GM20000 (cell line): ENCODE results near the gene CXCL13.

Experiments used
- DNase-seq: peaks from one replicate; pipeline ENCODE4 v3.0.0; 2012; ENCODE audit warnings: low spot score
- TF ChIP-seq, protein P1 (sequence below): IDR thresholded peaks from 2 replicates; pipeline ENCODE4 v1.5.1; 2012; ENCODE audit warnings: mild to moderate bottlenecking, control low read depth; ENCODE audit errors: extremely low read depth, missing control alignments

Gene CXCL13

DNA sequence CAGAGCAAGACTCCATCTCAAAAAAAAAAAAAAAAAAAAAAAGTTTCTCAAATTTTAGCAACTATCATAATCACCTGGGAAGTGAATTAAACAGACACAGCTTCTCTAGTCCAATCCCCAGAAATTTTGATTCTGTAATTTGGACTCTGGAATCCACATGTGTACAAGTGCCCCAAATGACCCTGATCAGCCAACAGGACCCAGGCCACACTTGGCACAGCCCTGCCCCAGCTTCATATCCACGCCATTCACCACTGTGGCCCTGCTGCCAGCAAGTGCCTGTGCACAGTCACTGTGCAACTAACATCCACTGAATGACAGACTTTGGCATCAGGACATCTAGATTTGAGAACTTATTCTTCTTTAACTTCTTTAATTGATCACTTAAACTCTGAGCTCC, 14.1 kb upstream of the CXCL13 start:
- DNase-seq, result no peak
- TF ChIP-seq, protein P1, sequence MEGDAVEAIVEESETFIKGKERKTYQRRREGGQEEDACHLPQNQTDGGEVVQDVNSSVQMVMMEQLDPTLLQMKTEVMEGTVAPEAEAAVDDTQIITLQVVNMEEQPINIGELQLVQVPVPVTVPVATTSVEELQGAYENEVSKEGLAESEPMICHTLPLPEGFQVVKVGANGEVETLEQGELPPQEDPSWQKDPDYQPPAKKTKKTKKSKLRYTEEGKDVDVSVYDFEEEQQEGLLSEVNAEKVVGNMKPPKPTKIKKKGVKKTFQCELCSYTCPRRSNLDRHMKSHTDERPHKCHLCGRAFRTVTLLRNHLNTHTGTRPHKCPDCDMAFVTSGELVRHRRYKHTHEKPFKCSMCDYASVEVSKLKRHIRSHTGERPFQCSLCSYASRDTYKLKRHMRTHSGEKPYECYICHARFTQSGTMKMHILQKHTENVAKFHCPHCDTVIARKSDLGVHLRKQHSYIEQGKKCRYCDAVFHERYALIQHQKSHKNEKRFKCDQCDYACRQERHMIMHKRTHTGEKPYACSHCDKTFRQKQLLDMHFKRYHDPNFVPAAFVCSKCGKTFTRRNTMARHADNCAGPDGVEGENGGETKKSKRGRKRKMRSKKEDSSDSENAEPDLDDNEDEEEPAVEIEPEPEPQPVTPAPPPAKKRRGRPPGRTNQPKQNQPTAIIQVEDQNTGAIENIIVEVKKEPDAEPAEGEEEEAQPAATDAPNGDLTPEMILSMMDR, result no peak

DNA sequence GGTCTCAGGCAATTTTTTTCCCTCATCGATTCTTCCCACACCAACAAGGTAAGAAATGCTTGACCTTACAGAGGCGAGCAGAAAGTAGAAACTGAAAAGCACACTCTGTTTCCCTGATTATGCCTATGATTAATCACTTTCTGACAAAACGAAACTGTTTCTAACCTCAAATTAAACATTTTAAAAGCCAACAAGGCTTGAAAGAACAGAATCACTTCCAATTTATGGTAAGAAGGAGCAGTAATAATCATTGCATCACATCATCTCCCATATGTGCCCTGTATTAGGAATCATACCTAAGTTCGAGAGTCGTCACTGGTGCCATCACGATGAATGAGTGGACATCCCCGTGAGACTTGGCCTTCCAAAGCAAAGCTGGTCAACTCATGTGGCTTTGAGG, 12.5 kb upstream of the CXCL13 start:
- TF ChIP-seq, protein P1, result no peak
- no peak for DNase-seq

DNA sequence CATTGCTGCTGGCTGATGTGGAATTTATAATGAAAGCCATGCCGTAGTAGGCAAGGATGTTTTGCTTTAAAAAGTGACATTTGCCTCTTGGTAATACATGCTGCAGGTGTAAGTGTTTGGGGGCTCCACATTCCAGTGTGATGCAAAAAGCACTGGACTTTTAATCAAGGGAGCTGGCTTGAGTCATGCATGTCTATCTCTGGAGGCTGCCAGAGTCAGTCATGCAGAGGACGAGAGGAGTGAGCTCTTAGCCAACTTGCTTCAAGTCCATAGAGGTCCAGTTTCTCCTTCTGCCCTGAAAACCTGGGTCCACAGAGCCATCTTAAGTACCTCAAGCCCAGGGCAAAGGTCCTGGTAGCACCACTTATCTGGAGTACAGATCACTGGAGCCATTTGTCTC, 11.6 kb upstream of the CXCL13 start:
- no peak for DNase-seq
- TF ChIP-seq, protein P1, result no peak

GRCh38 chr4:77595364-77595973, 10.2 kb upstream of the CXCL13 start:
- TF ChIP-seq, protein P1, result no peak

GRCh38 chr4:77599378-77599777, 6.2 kb upstream of the CXCL13 start:
- TF ChIP-seq, protein P1, result peak; percentile 18
- no peak for DNase-seq

More at GRCh38 chr4:77595364-77595973, 10.2 kb upstream of the CXCL13 start:
- no peak for DNase-seq

DNA sequence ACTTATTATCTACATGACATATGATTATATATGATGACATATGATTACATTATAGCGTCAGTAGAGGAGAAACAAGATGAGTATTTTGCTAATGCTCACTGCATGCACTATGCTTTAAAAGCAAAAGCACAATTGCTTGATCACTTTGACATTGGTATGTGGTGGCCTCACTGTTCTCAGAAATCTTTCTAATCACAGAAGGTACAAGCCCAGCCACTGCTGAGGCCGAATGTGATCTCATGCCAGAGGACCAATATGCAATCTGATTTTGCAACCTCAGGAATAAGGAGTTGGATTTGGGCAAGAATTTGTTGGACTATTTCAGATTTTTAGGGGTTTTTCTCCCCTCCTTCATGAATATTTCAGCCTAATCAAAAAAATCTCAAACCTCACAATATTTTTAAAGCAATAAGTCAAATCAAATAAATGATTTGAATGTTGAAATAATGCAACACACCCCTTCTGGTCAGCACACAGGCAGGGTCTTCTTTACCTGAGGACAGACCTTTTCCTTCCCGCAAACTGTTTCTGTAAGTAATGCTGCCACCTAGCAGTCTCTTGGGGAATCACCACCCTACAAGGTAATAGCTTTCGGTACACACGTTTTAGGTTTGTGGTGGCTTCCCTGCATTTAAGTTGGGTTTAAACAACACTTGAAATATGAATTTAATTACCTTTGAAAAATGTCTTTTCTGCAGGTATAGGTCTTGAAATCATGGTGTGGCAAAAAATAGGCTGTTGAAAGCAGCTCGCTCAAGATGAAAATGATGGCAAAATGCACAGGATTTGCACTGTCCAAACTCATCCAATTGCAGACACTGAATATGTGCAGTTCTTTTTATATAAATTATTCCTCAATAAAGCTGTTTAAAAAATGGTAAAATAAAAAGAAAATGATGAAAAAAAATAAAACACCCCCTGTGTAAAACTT, 4.8 kb upstream of the CXCL13 start:
- TF ChIP-seq, protein P1, result peak; percentile 55
- peak; percentile 41 for DNase-seq

DNA sequence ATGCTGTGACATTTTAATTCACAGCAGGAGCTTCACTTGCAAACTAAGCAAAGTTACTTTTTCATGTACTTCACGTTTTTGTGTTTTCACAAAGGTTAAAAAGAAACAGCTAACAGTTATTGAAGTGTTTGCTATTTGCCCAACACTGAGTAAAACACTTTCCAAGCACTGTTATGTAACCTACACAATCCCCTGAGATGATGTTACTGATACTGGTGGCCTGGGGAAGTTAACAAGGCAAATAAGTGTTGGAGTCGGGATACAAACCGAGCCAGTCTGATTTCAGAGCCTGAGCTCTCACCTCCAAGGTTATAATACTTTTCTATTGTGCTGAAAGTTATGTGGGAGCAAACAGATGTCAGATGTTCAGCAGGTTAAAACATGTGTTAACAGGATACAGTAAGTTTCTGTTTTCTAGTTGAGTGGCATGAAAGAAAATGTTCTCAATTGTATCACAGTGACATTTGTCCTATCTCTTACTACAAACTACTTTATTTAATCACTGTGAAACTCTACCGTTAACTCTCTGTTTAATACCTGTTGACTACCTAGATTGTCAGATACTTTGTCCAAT, 3.9 kb upstream of the CXCL13 start:
- no peak for DNase-seq
- TF ChIP-seq, protein P1, result no peak
